GM12892 (cell line): ENCODE results near the gene OASL.

ENCODE experiments used
- POLR2A ChIP-seq: IDR thresholded peaks from 2 replicates; pipeline ENCODE4 v1.6.1; 2011; ENCODE audit warnings: low read depth, low read length, control low read depth
- POLR2AphosphoS5 ChIP-seq: IDR thresholded peaks from 2 replicates; pipeline ENCODE4 v1.6.1; 2011; ENCODE audit warnings: low read depth, low read length, control low read depth
- TAF1 ChIP-seq: IDR thresholded peaks from 2 replicates; pipeline ENCODE4 v1.6.1; 2011; ENCODE audit warnings: low read depth, mild to moderate bottlenecking, control low read depth, low read length, borderline replicate concordance

DNA sequence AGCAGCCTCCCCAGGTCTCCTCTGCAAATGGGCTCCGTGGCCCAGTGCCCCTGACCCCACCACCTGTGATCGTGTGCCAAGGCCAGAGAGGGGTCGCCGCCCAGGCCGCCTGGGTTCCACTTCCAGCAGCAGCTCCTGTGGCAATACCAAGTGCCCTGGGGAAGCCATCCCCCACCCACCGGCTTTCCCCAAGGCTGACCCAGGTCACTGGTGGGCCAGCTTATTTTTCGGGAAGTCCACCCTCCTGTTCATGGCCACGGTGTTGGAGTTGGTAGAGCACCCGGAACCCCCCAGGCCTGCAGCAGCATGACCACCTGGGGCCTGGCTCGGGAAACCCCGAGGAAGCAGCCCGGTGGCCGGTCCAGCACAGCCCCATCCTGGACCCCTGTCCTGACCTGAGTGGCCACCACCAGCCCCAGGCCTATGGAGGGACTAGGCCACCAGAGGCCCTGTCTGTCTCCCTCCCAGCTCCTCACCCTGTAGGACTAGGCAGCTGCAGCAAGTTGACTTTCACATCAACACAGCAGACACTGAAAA lies 40.8 kb upstream of the OASL start:
- no peak for TF ChIP-seq POLR2AphosphoS5
- TF ChIP-seq TAF1: no peak
- TF ChIP-seq POLR2A: no peak
